Subcutaneous abdominal adipose tissue (tissue), 5 donors: ENCODE measurements around the gene C1QTNF8.

Experiments
- H3K27ac ChIP-seq: one replicate; pipeline ENCODE4 v1.7.0; 2013; ENCODE audit warnings: low read depth, mild to moderate bottlenecking, inconsistent platforms, low read length, moderate library complexity
- H3K27me3 ChIP-seq, 5 donors: one replicate each; pipeline ENCODE4 v1.7.0; 2013; ENCODE audit warnings: low read length in 5 of 5, inconsistent platforms in 1 of 5; ENCODE audit not compliant: control insufficient read depth in 5 of 5, insufficient read depth in 4 of 5
- H3K36me3 ChIP-seq, 5 donors: one replicate each; pipeline ENCODE4 v1.7.0; 2013; ENCODE audit warnings: low read length in 5 of 5; ENCODE audit not compliant: control insufficient read depth in 5 of 5, insufficient read depth in 5 of 5
- H3K4me1 ChIP-seq, 5 donors: one replicate each; pipeline ENCODE4 v1.7.0; 2013; ENCODE audit warnings: low read length in 5 of 5, mild to moderate bottlenecking in 3 of 5, moderate library complexity in 1 of 5; ENCODE audit not compliant: control insufficient read depth in 5 of 5, insufficient read depth in 5 of 5
- H3K4me3 ChIP-seq, 5 donors: one replicate each; pipeline ENCODE4 v1.7.0; 2013; ENCODE audit warnings: low read length in 5 of 5, low read depth in 1 of 5
- H3K9ac ChIP-seq, 5 donors: one replicate each; pipeline ENCODE4 v1.7.0; 2013; ENCODE audit warnings: low read length in 5 of 5, mild to moderate bottlenecking in 4 of 5, moderate library complexity in 3 of 5
- H3K9me3 ChIP-seq, 5 donors: one replicate each; pipeline ENCODE4 v1.7.0; 2013; ENCODE audit warnings: low read length in 5 of 5; ENCODE audit not compliant: control insufficient read depth in 5 of 5
- donor health status: healthy.
- donor health status: healthy.
- donor health status: healthy.
- donor health status: healthy.
- donor health status: healthy.

The C1QTNF8 gene

GRCh38 chr16:1071561-1072225 is 24.4 kb downstream of the C1QTNF8 start:
- H3K27me3 ChIP-seq, result peaks cover 41 to 86% (median 58%) of the 10 kb centered on the region in 5 donors
- no peaks in the 10 kb centered on the region for H3K9me3 ChIP-seq
- H3K4me1 ChIP-seq, result peaks cover 0 to under 1% (median 0%) of the 10 kb centered on the region in 5 donors
- no peaks in the 10 kb centered on the region for H3K36me3 ChIP-seq
- H3K4me3 ChIP-seq, result no peak overlapping the region
- no peak overlapping the region for H3K27ac ChIP-seq
- H3K9ac ChIP-seq, result no peak overlapping the region

- Histone ChIP-seq H3K27me3 (peaks cover 48 to 88% (median 64%) of the 10 kb centered on the region in 5 donors), H3K9ac (no peak overlapping the region), H3K27ac (no peak overlapping the region), H3K36me3 (no peaks in the 10 kb centered on the region), H3K4me3 (no peak overlapping the region), H3K9me3 (no peaks in the 10 kb centered on the region), H3K4me1 (peaks cover 0 to 2% (median 0%) of the 10 kb centered on the region in 5 donors)
These were observed 25.1 kb downstream of the C1QTNF8 start for GRCh38 chr16:1070864-1071408.

- no peak overlapping the region for H3K9ac ChIP-seq
- H3K4me1 ChIP-seq, result peaks cover 0 to 2% (median 0%) of the 10 kb centered on the region in 5 donors
- H3K9me3 ChIP-seq, result no peaks in the 10 kb centered on the region
- no peak overlapping the region for H3K4me3 ChIP-seq
- no peak overlapping the region for H3K27ac ChIP-seq
- peaks cover 45 to 91% (median 67%) of the 10 kb centered on the region in 5 donors for H3K27me3 ChIP-seq
- no peaks in the 10 kb centered on the region for H3K36me3 ChIP-seq
These were observed 25.8 kb downstream of the C1QTNF8 start for GRCh38 chr16:1070084-1070863.

GRCh38 chr16:1069154-1069553 is 26.9 kb downstream of the C1QTNF8 start:
- H3K27ac ChIP-seq, result no peak overlapping the region
- no peaks in the 10 kb centered on the region for H3K9me3 ChIP-seq
- H3K27me3 ChIP-seq, result peaks cover 42 to 87% (median 68%) of the 10 kb centered on the region in 5 donors
- H3K4me1 ChIP-seq, result peaks cover 0 to 2% (median 0%) of the 10 kb centered on the region in 5 donors
- H3K4me3 ChIP-seq, result no peak overlapping the region
- H3K36me3 ChIP-seq, result no peaks in the 10 kb centered on the region
- no peak overlapping the region for H3K9ac ChIP-seq

GRCh38 chr16:1068451-1068850 is 27.6 kb downstream of the C1QTNF8 start:
- Histone ChIP-seq H3K27me3 (peaks cover 41 to 86% (median 67%) of the 10 kb centered on the region in 5 donors), H3K4me1 (peaks cover 0 to 2% (median 0%) of the 10 kb centered on the region in 5 donors), H3K27ac (no peak overlapping the region), H3K9ac (no peak overlapping the region), H3K9me3 (no peaks in the 10 kb centered on the region), H3K36me3 (no peaks in the 10 kb centered on the region), H3K4me3 (no peak overlapping the region)

- H3K27ac ChIP-seq, result no peak overlapping the region
- peaks cover 38 to 87% (median 69%) of the 10 kb centered on the region in 5 donors for H3K27me3 ChIP-seq
- no peak overlapping the region for H3K9ac ChIP-seq
These were observed 28.4 kb downstream of the C1QTNF8 start for GRCh38 chr16:1067629-1068028.

GRCh38 chr16:1066584-1067172 is 29.4 kb downstream of the C1QTNF8 start:
- H3K9ac ChIP-seq, result no peak overlapping the region
- H3K36me3 ChIP-seq, result no peaks in the 10 kb centered on the region
- no peaks in the 10 kb centered on the region for H3K9me3 ChIP-seq
- H3K4me3 ChIP-seq, result no peak overlapping the region
- peaks cover 32 to 84% (median 69%) of the 10 kb centered on the region in 5 donors for H3K27me3 ChIP-seq
- peaks cover 0 to 2% (median 0%) of the 10 kb centered on the region in 5 donors for H3K4me1 ChIP-seq
- no peak overlapping the region for H3K27ac ChIP-seq

More at GRCh38 chr16:1067629-1068028, 28.4 kb downstream of the C1QTNF8 start:
- no peaks in the 10 kb centered on the region for H3K36me3 ChIP-seq
- no peaks in the 10 kb centered on the region for H3K9me3 ChIP-seq
- H3K4me1 ChIP-seq, result peaks cover 0 to 2% (median 0%) of the 10 kb centered on the region in 5 donors
- H3K4me3 ChIP-seq, result no peak overlapping the region

- Histone ChIP-seq H3K4me3 (no peak overlapping the region), H3K4me1 (peaks cover 0 to 2% (median 0%) of the 10 kb centered on the region in 5 donors), H3K9ac (no peak overlapping the region), H3K27me3 (peaks cover 29 to 73% (median 65%) of the 10 kb centered on the region in 5 donors), H3K36me3 (no peaks in the 10 kb centered on the region), H3K9me3 (no peaks in the 10 kb centered on the region), H3K27ac (no peak overlapping the region)
These were observed 30.4 kb downstream of the C1QTNF8 start for GRCh38 chr16:1065469-1066128.

GRCh38 chr16:1063728-1064127 is 32.3 kb downstream of the C1QTNF8 start:
- H3K27ac ChIP-seq, result no peak overlapping the region
- H3K4me3 ChIP-seq, result no peak overlapping the region
- H3K9me3 ChIP-seq, result peaks cover 0 to 5% (median 0%) of the 10 kb centered on the region in 5 donors
- peaks cover 18 to 57% (median 49%) of the 10 kb centered on the region in 5 donors for H3K27me3 ChIP-seq
- H3K36me3 ChIP-seq, result no peaks in the 10 kb centered on the region
- H3K4me1 ChIP-seq, result peaks cover 0 to 2% (median 0%) of the 10 kb centered on the region in 5 donors
- no peak overlapping the region for H3K9ac ChIP-seq
